Gastroesophageal sphincter (tissue), 3 donors: ENCODE data around the gene BAIAP3.

Source experiments
- CTCF ChIP-seq, 4 experiments: fragments of 200-600 bp in 2 of 4; fragments of 450-650 bp in 2 of 4; sonication (generic) in 1 of 4; IDR thresholded peaks; one replicate each; pipeline ENCODE4 v1.5.1; 2017 to 2019; ENCODE audit warnings: antibody characterized with exemption in 4 of 4, mild to moderate bottlenecking in 2 of 4, moderate library complexity in 2 of 4
- POLR2A ChIP-seq, 2 donors: fragments of 450-650 bp; IDR thresholded peaks; one replicate each; pipeline ENCODE4 v1.6.1; 2017; ENCODE audit warnings: antibody characterized with exemption in 2 of 2, mild to moderate bottlenecking in 2 of 2, moderate library complexity in 1 of 2
- POLR2AphosphoS5 ChIP-seq: sonication (generic); formaldehyde crosslinking; IDR thresholded peaks from one replicate; pipeline ENCODE4 v1.6.1; 2017; ENCODE audit warnings: antibody characterized with exemption

- TF ChIP-seq CTCF (IDR thresholded peaks at IDR 0.05) (no peak), POLR2A (IDR thresholded peaks at IDR 0.05) (no peak), POLR2AphosphoS5 (no peak)
Observed at GRCh38 chr16:1374418-1375297, 41.2 kb downstream of the BAIAP3 start.
